NCI-H146 treated with DMSO at 0.1 percent for 48 hours (cell line): Measurements from ENCODE around the gene NCK2.

ENCODE experiments used
- DNase-seq: peaks from one replicate; lab custom pipeline; 2025; ENCODE audit not compliant: unreplicated experiment; lab: John Stamatoyannopoulos, UW

NCK2 gene

DNA sequence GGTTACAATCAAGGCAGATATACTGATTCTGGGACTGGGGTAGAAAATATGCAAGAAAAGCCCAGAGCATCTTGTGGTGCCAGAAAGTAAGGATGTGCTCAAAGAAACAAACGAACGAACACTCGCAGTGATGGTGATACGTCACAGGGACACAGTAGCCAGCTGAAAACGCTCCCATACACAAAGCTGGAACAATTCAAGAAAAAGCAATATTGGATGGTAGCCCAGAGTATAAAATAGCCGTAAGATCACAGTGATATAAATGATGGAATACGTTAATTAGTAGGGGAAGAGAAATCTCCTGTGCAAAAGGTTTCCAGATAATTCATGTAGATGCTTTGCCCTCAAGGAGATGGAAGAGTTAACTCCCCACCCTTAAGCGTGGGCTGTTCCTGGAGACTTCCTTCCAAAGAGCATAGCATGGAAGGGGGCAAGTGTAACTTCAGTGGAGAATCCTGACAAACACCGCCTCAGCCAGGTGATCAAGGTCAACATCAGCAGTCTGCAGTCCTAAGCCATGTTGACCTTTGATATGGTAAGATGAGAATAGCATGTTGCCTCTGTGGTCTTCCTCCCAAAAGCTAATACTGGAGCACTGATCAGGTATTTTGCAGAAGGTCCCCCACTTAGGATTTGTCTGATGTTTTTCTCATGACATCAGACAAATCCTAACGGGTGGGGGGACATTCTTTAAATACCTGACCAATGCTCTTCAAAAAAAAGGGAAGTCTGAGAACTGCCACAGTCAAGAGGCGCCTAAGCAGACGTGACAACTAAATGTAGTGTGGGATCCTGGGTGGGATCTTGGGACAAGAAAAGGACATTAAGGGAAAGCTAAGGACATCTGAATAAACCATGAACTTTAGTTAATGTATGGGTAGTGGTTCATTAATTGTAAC, 99.0 kb downstream of the NCK2 start:
- DNase-seq = no peak

DNA sequence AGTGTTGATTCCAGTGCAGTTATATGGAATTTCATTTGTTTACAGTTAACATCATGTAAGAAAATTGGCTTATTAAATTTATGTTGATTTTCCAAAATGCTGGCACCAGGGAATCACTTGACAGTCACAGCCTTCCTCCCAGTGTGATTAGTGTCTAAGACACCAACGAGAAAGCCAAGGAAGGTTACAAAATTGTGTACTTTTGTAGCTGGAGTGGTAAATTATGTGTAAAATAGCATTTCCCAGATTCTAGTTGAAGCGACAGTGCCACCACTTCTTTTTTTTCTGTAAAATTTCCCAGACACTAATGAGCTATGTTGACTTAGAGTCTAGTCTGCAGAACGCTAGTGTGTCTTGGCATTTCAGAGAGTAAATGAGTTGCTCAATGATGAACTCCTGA, 101.3 kb downstream of the NCK2 start:
- no peak for DNase-seq

GRCh38 chr2:105847056-105847455, 102.3 kb downstream of the NCK2 start:
- DNase-seq = no peak

DNA sequence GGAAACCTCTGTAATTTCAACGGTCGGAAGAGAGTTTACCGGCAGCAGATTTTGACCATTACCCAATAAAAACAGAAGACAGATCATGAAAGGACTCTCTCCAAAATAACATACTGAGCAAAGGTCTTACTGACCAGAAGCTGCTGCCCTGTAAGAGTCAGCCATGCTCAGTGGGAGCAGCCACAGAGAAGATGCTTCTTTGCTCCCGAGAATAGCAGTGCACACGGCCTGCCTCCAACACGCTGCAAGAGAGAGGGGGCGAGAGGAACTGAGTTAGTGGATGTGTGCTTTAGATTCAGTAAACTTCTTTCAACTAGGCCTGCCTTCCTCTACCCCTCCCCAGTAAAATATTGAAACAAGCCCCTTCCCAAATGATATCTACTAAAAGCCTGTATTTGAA, 103.7 kb downstream of the NCK2 start:
- no peak for DNase-seq

DNA sequence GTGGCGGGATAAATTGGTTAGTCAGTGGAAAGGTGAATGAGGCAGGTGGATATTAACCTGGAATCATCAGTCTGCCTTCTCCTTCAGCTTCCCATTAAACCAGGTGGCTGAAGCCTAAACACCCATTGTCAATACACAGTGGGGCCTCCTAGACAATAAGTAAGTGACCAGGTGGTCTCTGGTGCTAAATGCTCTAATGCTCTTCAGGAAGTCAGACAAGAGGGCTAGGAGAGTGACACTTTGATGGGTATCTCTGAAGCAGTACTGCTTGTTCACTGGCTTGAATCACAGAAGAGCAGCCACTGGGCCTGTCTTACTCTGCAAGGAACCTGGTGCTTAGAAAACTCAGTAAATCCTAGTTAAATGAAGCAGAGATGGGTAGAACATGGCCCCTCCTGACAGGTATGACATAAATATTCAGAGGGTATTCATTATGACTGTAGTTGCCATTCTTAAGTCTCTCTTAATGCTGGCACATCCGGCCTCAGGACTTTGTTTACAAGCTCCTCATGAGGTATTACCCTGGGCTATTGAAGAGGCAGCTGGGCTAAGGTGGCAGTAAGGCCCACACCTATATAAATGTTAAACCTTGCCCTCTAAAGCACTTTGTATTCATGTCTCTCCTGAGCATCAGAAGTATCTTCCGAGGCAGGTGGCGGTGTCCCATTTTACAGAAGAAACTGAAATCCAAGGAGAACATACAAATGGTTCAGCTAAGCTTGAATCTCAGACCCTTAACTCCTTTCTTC, 104.9 kb downstream of the NCK2 start:
- peak; percentile 96 for DNase-seq

DNA sequence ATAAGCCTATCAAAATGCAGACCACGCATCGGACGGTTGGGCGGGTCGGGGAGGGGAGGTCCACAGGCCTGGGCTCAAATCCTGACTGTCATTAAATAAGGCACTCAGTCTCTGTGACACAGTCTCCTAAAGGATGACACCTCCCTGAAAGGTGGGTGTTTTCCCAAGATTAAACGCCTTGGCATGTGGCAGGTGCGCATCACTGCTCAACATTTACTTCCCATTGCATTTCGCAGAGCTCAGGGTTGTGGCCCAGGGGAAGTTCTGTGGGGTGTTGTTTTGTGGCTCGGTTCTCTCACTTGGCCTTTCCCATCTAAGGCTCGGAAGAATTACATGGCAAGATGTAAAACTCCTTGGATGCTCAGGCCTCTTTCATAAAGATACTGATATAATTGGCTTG, 107.4 kb downstream of the NCK2 start:
- no peak for DNase-seq

GRCh38 chr2:105853354-105854088, 108.8 kb downstream of the NCK2 start:
- no peak for DNase-seq

DNA sequence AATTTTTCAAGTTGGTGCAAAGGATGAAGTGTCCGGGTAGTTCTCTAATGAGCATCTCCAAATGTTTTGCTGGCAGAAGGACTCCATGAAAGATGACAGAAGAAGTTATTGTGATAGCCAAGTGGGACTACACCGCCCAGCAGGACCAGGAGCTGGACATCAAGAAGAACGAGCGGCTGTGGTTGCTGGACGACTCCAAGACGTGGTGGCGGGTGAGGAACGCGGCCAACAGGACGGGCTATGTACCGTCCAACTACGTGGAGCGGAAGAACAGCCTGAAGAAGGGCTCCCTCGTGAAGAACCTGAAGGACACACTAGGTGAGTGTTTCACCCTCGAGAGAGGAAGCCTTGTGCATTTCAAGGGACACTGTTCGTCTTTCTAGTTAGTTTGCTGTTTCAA, 110.3 kb downstream of the NCK2 start:
- DNase-seq = no peak

- DNase-seq = no peak
Measured at GRCh38 chr2:105856581-105856980, 111.9 kb downstream of the NCK2 start.

DNA sequence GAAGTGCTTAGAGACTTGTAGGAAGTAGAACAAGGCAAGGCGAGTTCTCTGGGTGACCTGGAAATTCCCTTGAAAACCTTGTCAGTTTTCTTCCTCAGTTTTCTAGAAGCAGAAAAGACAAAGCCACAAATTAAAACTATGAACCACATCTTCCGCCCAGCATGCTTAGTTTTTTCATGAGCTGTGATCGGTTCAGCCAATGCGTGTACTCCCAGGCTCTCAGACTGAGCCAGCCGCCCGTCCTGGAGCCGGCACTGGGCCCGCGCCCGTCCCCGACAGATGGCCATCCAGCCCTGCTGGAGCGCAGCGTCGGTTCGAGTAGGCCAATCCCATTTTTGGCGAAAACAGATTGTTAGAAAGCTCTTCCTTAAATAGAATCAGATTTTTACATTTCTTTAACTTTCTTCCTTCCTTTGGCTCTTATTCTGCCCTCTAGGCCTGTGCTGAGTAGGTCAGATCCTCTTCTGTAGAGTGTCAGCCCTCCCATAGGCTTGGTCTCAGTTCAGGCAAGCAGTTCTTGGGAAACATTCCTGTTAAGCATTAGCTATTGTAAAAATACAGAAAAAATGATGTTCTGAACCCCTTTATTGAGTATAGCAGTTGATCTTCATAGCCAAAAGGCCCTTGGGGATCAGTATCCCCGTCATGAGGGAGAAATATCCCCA, 112.5 kb downstream of the NCK2 start:
- no peak for DNase-seq

DNA sequence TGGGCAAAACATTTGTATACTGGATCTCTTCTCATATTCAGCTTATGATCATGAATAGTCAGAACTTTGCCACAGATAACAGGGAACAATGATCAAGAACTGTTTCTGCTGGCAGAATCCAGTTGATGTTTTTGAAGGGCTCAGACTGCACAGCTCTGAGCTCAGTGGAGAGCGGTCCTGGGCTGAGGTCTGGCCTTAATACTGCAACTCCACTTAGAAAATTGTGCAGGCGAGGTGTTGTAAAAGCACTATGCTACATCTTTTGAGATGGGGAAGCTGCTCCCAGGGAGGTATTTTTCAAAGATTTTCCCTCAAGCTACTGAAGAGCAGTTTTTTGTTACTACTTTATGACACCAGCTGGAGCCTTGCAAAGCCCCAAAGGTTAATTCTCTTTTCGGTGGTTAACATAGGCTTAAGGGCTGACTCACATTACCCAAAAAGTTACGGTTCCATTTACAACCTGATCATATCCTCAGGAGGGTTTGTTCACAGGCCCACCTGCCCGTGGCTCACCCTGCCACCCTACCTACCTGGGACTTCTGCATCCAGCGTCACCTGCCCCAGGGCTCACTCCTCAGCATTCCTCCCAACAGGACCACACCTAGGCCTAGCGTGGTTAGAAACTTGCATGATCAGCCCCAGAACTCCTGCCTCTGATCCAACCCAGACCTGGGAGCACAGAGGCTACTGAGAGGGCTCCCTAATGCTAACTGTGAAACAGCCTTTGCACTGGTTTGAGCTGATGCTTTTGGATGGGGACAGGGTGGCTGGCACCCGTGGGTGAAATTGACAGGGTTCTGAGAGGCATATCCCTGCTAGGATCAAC, 114.4 kb downstream of the NCK2 start:
- no peak for DNase-seq

DNA sequence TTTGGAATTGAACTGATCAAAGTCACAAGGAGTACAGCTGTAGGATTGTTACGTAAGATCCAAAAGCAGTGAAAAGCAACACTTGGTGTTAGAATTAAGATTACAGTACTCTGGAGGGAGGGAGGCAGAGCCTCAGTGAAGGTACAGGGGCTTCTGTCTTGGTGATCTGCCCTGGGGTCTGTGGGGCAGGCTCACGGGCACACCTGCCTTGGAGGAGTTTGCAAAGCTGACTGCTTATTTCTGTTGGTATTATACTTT, 114.9 kb downstream of the NCK2 start:
- DNase-seq = no peak

DNA sequence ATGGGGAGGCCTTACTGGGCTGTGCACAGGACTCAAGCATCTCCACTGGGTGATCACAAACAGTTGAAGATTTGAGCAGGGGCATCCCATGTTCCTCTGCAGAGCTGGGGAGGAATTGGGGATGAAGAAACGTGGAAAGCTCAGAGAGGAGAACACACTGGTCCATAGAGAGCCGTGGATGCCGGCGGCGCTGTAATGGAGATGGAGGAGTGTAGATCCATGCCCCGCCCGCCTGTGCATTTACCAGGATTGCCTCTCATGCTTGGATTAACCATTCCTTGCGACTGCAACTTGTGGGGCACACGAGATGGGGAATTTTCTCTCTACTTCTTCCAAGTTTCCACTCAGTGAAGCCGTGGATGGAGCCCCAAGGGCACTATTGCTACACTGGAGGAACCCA, 115.9 kb downstream of the NCK2 start:
- no peak for DNase-seq

DNA sequence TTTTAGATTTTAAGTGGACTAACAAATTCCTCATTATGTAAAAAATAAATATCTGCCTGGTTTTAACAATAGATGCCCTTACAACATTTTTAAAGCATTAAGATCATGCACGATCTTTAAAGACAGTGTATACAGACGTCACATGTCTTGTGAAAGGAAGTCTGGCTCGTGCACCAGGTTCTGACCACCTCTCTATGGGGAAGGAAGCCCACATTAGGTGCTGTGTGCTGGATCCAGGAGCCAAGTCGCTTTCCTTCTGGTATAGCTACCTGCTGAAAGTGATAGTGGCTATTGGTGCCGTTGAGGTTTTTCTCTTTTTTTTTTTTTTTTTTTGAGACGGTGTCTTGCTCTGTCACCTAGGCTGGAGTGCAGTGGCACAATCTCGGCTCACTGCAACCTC, 116.5 kb downstream of the NCK2 start:
- no peak for DNase-seq

DNA sequence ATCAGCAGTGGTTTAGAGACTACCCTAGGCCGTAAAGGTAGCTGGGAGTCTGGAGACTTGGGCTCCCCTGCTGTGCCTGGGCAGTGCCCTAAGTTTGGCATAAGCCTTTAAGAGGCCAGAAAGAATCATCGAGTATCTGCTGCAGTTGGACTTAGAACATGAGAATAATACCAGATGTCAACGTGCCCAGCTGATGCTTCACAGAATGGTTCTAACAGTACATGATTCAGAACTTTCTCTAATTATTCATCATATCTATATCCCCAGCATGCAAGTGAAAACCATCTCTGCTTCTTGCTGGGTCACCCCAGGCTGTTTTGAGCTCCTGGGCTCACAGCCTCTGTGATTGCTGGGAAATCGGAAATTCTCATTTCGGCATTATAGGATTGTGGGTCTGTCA, 118.1 kb downstream of the NCK2 start:
- no peak for DNase-seq

GRCh38 chr2:105864262-105864661, 119.5 kb downstream of the NCK2 start:
- DNase-seq = no peak

GRCh38 chr2:105865222-105865913, 120.7 kb downstream of the NCK2 start:
- no peak for DNase-seq

- DNase-seq = no peak
Measured at GRCh38 chr2:105866216-105867185, 121.8 kb downstream of the NCK2 start.

DNA sequence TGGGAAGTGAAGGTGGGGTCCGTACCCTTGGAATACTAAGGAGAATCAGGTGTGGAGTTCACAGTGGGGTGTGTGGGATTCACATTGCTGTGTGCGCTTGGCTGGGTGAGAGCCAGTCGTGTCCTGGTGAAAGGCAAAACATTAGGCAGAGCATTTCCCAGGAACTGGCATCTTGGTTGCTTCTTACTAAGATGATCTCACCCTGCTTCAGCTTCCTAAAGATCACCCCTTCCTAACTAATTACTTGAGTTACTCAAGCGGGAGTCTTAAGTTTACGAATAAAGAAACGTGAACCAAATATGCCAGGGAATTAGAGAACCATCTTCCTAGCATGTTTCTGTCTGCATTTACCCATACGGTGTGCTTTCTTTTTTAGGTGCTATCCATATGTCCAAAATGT, 122.9 kb downstream of the NCK2 start:
- DNase-seq = no peak
